ENCODE data around the gene ABCC1. TPM values are rescaled to one million over a fixed set of nuclear protein-coding genes. Genes with fewer than 3 reads are reported as not detected.
"Not testable (repeated sequence)": the region's sequence is repeated elsewhere in the genome, so short reads cannot be mapped to it uniquely, and the experiment has no call there.

The ABCC1 gene
- total RNA-seq, 2 donors from 2014 or later, result 16.2 to 20.9 TPM

- intact Hi-C loops (cut with DNase I); ATAC-seq; DNase-seq: not testable (repeated sequence)
Measured at GRCh38 chr16:15936809-15937208, 12.6 kb upstream of the ABCC1 start.

DNA sequence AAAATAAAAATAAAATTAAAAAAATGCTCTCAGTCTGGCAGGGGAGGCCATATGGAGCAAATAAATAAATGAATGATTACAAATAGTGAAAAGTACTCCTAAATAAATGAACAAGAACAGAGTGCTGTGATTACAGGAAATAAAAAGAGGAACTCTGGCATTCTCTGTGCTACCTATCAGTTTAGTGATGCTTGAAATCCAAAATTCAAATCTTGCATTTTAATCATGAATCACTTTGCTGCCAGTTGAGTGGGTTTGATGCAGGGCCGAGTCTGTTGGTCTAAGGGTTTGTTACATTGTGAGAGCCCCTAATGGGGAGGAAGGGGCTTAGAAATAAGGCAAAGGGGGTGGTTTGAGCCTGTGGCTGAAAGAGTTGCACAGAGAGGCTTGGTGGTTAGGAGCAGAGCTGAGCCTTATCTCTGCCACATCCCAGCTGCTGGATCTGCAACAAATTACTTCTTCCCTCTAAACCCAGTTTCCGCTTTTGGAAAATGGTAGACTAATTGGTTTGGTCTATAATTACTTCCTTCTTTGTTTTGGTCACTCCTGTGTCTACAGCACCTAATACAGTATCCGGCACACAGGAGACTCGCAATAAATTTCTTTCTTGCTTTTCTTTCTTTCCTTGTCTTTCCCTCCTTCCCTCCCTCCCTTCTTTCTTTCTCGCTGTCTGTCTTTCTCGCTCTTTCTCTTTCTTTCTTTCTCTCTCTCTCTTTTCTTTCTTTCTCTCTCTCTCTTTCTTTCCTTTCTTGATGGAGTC is 6.3 kb upstream of the ABCC1 start:
- no peak for DNase-seq
- intact Hi-C loops (cut with DNase I), result no loop called here
- ATAC-seq, result no peak

GRCh38 chr16:15946257-15947044 is 3.0 kb upstream of the ABCC1 start:
- intact Hi-C loops (cut with DNase I), result no loop called here
- DNase-seq (no peak), ATAC-seq (no peak)

GRCh38 chr16:15947983-15948509 is 1.4 kb upstream of the ABCC1 start:
- intact Hi-C loops (cut with DNase I), result no loop called here
- DNase-seq, result no peak
- no peak for ATAC-seq

DNA sequence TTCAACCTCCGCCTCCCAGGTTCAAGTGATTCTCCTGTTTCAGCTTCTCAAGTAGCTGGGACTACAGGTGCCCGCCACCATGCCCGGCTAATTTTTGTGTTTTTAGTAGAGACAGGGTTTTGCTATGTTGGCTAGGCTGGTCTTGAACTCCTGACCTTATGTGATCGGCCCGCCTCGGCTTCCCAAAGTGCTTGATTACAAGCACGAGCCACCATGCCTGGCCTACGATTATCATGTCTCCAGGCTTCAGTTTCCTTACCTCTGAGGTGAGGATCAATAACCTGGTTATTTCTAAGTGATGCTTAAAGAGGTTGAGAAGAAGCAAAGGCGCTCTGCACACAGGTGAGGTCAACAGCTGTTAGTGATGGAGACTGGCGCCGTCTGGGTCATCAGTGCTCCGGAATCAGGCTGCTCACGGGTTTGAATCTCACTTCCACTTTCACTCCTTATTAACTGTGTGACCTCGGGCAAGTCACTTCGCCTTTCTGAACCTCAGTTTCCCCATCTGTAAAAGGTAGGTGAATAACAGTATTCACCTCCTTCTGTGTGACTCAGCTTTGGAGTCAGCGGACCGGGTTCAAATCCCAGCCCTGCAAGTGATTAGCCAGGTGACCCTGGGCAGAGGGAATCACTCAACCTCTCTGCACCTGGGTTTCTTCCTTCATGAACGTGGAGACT is 745 bp upstream of the ABCC1 start:
- intact Hi-C loops (cut with DNase I), result no loop called here
- DNase-seq (no peak), ATAC-seq (no peak)

DNA sequence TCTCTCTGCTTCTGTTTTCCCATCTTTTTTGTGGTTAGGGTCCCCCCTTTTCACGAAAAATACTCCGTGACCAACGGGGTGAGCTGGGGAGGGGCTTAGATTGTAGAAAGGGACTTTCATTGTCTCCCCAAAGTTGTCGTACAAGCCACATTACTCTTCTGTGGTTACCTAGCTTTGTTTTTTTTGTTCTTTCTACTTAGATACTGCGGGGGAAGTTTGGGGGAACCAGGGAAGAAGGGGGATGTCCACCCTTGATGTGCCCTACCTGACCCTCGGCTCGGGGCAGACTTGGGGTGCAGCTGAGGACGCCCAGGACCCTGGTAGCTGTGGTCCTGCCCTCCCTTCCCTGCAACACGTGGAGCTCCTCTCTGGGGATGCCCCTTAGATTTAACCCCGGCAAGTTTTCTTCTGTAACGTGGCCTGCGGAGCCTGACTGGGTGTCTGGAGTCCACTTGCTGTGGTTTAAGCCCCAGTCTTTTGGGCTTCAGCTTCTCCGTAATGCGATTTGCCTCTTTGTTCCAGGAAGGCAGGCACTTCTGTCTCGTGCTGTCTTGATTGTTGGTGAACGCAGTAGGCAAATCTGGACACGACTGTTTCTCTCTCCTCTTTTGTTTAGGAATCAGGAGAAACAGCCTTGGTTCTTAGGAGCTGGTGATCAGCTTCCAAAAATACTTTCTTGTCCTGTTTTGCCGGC is 892 bp downstream of the ABCC1 start:
- intact Hi-C loops (cut with DNase I), result loop anchor here (2.0 to 10.0 kb wide), 3 partner anchors 56 to 104 kb away; no protein-coding TSS in a partner anchor
- peak; percentile 36 to 37 for ATAC-seq
- no peak for DNase-seq

- intact Hi-C loops (cut with DNase I), result loop anchor here (2.0 to 10.0 kb wide), 3 partner anchors 56 to 104 kb away; no protein-coding TSS in a partner anchor
- ATAC-seq, result no peak
- DNase-seq, result no peak
Measured at GRCh38 chr16:15950869-15951268, 1.5 kb downstream of the ABCC1 start.

GRCh38 chr16:15951852-15952251 is 2.4 kb downstream of the ABCC1 start:
- intact Hi-C loops (cut with DNase I), result loop anchor here (2.0 to 10.0 kb wide), 3 partner anchors 57 to 103 kb away; no protein-coding TSS in a partner anchor
- ATAC-seq, result no peak
- DNase-seq, result no peak

GRCh38 chr16:15952265-15952711 is 2.9 kb downstream of the ABCC1 start:
- DNase-seq, result peak; percentile 37
- ATAC-seq, result peak in 1 of 2 donors; percentile 29
- intact Hi-C loops (cut with DNase I), result loop anchor here (10.0 kb wide), 2 partner anchors 57 to 103 kb away; no protein-coding TSS in a partner anchor

GRCh38 chr16:15953477-15953876 is 4.1 kb downstream of the ABCC1 start:
- intact Hi-C loops (cut with DNase I), result loop anchor here (10.0 kb wide), 2 partner anchors 59 to 101 kb away; no protein-coding TSS in a partner anchor
- ATAC-seq (no peak), DNase-seq (no peak)

DNA sequence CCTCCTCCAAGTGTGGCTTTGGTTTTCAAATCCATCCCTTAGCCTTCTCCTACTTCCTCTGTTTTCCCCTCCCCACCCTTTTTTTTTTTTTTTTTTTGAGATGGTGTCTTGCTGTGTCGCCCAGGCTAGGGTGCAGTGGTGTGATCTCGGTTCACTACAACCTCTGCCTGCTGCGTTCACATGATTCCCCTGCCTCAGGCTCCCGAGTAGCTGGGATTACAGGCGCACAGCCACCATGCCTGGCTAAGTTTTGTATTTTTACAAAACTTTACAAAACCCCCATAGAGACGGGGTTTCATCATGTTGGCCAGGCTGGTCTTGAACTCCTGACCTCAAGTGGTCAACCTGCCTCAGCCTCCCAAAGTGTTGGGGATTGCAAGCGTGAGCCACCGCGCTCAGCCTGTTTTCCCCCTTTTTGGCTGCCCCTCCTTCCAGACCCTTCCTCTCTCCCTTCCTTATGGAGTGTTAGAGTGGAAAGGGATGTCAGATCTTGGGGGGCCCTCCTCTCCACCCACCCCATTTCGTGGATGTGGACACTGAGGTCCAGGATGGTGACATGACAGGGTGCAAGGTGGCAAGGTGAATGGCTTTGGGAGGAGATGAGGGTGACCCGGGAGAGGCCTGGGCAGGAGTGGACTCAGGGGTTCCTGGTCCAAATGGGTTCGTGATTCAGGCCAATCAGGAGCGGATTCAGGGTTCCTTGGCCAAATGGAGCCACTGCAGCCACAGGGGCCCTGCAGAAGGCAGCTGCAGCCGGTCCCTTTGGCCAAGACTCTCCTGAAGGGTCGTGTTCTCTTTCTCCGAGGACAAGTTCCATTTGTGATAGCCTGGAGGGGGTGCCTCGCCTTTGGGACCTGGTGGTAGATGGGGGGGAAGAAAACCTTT is 4.8 kb downstream of the ABCC1 start:
- DNase-seq, result no peak
- no peak for ATAC-seq
- intact Hi-C loops (cut with DNase I), result loop anchor here (10.0 kb wide), 2 partner anchors 59 to 101 kb away; no protein-coding TSS in a partner anchor

DNA sequence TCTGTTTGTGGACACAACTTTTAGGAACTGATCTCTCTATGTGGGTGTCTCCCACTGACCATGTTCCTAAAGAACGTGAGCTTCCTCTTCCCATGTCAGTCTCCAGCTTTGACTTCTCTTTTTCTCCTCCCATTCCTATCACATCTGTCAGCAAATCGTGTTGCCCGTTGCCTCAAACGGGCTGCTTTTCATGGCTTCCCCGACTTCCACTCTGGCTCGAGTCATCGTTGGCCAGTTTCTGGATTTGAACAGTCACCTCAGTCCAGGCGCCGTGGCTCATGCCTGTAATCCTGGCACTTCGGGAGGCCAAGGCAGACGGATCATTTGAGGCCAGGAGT is 5.4 kb downstream of the ABCC1 start:
- ATAC-seq (peak; percentile 24 to 28), DNase-seq (peak; percentile 54)
- intact Hi-C loops (cut with DNase I), result loop anchor here (10.0 kb wide), 2 partner anchors 60 to 100 kb away; no protein-coding TSS in a partner anchor

- ATAC-seq (no peak), DNase-seq (no peak)
- intact Hi-C loops (cut with DNase I), result loop anchor here (10.0 kb wide), 2 partner anchors 61 to 99 kb away; no protein-coding TSS in a partner anchor
Measured at GRCh38 chr16:15955425-15955824, 6.0 kb downstream of the ABCC1 start.

- ATAC-seq, DNase-seq: not testable (repeated sequence)
- intact Hi-C loops (cut with DNase I), result loop anchor here (10.0 kb wide), 2 partner anchors 61 to 99 kb away; no protein-coding TSS in a partner anchor
Measured at GRCh38 chr16:15956106-15956505, 6.7 kb downstream of the ABCC1 start.

DNA sequence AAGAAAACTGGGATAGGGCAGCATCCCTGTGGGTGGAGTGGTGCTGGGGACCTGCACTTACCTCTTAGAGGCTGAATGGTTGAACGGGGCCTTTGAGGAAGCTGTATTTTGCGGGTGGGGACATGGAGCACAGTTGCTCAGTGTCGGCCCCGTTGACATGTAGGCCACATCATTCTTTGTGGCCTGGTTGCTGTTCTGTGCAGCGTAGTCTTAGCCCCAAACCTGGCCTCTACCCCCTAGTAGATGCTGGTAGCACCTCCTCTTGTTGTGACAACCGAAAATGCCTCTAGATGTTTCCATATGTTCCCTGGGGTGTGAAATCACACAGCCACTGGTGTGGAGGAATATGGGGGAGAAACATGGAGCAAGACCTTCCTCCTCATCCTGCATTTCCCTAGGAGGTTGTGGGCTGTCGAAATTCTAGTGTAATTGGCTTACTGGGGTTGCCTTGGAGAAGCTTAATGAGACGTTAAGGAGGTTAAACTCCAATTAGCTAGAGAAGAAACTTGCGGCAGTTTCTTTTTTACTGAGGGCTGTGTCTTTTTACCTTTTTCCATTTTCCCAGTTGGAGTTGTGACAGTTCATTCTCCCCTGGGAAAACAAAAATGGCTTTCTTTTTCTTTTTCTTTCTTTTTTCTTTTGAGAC is 9.4 kb downstream of the ABCC1 start:
- ATAC-seq, result no peak
- intact Hi-C loops (cut with DNase I), result loop anchor here (10.0 kb wide), 2 partner anchors 64 to 96 kb away; no protein-coding TSS in a partner anchor
- DNase-seq, result no peak

DNA sequence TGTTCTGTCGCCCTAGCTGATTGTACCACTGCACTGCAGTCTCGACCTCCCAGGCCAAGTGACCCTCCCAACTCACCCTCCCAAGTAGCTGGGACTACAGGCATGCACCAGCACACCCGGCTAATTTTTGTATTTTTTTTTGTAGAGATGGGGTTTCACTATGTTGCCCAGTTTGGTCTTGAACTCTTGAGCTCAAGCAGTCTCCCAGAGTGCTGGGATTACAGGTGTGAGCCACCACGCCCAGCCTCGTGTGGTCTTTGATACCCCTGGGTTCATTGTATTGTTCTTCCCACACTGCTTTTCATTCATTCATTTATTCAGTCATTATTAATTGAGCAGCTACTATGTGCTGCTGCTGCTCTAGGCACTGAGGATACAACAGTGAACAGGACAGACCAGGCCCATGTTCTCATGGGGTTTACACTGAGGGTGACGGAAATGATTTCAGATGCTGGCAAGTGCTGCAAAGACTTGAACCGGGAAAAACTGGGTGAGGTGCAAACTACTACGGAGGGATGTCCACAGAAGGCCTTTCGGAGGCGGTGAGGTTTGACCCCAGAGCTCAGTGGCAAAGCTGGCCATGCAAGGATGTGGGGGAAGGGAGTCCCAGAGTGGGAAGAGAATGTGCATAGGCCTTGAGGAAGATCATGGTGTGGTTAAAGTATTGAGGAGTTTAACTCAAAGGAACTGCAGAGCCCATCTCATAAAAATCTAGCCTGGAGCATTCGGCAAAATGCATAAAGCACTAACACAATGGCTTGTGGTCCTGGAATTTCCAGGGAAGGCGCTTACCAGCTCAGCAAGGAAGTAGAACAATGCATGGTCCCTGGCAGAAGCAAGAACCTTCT is 10.9 kb downstream of the ABCC1 start:
- intact Hi-C loops (cut with DNase I), result no loop called here
- ATAC-seq, result no peak

More for the DNA sequence above, 10.9 kb downstream of the ABCC1 start:
- DNase-seq, result no peak
